AG09319 (cell line): ENCODE results near the gene CCNO.

Experiments
- DNase-seq: peaks from one replicate; pipeline ENCODE4 v3.0.0-alpha.2; 2010; ENCODE audit warnings: low read depth; ENCODE audit errors: extremely low read depth
- TF ChIP-seq, protein P1 (sequence below): IDR thresholded peaks from 2 replicates; pipeline ENCODE4 v1.5.1; 2011; ENCODE audit warnings: low read depth, mild to moderate bottlenecking, inconsistent platforms, low read length, moderate library complexity

The CCNO gene

DNA sequence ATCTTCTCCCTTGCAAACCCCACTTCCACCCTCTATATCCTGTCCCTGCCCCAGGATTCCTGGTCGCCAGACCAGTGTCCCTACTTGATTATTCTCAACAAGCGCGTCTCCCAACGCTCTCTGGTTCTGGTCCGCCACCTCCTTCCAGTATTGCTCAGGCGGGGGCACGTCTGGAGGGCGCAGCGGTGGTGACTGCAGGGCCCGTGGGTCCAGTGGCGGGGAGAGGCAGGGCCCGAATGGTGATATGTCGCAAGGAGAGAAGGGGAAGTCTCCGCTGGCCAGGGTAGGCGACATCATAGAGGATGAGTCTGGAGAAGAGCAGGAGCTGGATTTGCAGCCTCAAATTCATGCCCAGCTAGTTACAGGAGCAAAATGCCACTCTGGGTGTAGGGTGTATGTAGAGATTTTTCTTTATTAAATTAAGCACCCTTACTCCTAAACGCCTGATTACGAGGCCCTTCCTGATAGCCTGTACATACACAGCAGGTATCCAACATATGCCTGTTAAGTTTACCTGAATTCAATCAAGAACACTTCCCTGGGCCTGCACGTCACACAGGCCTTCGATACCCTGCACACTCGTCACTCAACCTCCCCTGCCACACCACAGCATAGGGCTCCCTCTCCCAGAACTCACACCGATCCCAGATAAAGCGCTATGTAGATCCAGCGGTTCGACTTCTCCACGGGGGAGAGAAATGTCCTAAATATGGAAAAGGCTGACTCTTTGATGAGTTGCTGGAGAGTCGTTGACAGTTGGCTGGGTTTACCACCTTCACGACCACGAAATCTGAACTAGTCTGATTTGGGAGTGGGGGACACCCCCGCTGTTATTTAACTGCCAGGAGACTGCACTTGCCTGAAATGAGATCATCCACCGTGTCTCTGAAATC, 11.1 kb downstream of the CCNO start:
- no peak for DNase-seq
- TF ChIP-seq, protein P1, sequence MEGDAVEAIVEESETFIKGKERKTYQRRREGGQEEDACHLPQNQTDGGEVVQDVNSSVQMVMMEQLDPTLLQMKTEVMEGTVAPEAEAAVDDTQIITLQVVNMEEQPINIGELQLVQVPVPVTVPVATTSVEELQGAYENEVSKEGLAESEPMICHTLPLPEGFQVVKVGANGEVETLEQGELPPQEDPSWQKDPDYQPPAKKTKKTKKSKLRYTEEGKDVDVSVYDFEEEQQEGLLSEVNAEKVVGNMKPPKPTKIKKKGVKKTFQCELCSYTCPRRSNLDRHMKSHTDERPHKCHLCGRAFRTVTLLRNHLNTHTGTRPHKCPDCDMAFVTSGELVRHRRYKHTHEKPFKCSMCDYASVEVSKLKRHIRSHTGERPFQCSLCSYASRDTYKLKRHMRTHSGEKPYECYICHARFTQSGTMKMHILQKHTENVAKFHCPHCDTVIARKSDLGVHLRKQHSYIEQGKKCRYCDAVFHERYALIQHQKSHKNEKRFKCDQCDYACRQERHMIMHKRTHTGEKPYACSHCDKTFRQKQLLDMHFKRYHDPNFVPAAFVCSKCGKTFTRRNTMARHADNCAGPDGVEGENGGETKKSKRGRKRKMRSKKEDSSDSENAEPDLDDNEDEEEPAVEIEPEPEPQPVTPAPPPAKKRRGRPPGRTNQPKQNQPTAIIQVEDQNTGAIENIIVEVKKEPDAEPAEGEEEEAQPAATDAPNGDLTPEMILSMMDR = no peak

DNA sequence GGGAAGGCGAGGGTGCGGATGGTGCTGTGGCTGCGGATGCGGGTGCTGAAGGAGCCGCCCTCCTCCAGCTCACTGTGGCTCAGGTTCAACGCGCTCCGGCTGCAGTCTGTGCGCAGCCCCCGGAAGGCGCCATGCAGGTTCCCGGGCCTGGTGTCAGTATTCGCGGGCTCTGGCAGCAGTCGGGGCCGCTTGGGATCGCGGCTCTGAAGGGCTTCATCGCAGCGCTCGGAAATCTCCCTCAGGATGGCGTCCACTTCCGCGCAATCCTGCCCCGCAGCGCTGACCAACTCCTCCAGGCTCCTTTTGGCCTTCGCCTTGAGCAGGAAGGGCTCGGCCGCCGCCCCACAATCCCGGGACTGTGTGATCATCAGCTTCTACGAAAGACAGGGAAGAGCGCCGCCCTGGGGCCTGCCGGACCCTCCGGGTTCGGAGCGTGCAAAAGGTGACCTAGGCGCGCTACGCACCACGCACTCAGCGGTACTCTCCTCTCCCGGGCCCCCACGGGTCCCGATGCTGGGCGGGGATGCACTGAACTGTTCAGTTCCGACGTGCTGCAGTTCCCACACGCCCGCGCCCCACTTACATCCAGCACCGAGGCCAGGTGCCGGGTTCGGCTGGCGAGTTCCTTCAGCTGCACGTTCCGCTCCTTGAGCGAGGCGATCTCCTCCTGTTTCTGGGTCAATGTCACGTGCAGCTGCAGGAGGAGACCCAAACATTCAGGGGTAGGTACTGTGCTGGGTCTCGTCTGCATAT, 12.8 kb downstream of the CCNO start:
- DNase-seq = no peak

DNA sequence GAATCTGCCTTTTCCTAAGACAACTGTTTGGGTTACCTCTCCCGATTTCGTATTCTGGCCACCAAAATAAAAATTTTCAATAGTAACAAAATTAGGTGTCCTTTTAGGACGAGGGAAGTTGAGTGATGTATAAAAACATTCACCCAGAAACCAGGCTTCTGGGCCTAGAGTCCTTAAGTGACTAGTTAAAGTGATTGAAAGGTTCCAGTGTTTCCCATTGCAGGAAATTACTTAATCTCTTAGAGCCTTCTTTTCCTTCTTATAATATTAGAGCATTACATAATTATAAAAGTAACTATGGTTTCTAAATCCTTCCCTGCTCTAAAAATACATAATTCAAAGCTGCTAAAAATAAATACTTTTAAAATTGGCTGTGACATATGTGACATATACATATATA, 13.6 kb downstream of the CCNO start:
- DNase-seq = no peak
- TF ChIP-seq, protein P1 = no peak

More for the DNA sequence above, 12.8 kb downstream of the CCNO start:
- TF ChIP-seq, protein P1 = no peak; the same call in 1 of the 2 replicates

DNA sequence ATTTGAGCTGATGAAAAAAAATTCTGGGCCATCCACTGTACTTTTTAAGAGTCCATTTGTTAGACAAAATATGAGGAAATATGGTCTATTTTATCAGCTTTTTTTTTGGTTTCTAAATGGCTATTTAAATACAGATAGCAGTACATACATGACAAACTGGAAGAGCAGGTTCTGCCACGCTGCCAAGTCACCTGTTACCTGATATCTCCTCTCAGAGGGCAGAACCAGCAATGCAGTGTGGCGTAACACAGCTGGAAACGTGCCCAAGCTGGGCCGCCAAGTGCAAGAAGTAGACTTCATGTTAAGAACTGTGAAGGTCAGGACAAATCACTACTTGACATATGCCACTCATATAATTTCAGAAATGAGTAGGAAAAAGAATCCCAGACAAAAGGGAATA, 14.4 kb downstream of the CCNO start:
- TF ChIP-seq, protein P1 = no peak
- no peak for DNase-seq

DNA sequence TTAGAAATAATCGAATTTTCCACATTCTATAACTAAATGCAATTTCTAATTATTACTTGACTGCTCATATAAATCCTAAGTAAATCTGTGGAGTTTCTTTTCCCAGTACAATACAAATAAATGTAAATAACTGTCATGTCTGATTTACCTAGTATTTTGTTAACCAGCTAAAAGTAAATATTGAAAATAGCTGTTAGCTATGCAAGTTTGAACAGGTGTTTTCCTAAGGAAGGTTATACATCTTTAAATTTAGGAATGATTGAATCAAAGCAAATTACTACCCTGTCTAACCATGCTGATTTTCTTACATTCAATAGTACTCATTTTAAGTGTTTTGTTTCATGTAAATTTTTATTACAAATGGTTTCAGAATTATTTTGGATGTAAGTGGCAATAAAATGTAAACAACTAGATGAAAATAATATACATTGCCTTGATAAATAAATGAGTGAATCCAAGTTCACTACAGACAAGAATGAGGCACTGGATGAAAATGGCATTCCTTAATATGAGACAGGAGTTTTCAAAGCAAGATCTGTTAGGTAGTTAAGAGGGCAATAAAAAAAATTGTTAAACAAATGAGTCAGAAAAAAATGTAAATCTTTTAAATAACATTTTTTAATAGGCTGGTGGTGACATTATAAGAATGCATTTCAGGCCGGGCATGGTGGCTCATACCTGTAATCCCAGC, 22.1 kb downstream of the CCNO start:
- no peak for DNase-seq

DNA sequence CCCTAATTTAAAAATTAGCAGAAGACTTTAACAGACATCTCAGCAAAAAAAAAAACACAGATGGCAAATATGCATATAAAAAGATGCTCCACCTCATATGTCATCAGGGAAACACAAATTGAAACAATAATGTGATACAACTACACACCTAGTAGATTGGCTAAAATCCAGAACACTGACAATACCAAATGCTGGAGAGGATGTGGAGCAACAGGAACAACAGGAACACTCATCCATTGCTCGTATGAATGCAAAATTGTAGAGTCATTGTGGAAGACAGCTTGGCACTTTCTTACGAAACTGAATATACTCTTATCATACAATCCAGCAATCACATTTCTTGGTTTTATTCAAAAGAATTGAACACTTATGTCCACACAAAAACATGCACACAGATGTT, 28.4 kb downstream of the CCNO start:
- TF ChIP-seq, protein P1 = no peak
- DNase-seq = no peak

More for the DNA sequence above, 22.1 kb downstream of the CCNO start:
- TF ChIP-seq, protein P1 = no peak

DNA sequence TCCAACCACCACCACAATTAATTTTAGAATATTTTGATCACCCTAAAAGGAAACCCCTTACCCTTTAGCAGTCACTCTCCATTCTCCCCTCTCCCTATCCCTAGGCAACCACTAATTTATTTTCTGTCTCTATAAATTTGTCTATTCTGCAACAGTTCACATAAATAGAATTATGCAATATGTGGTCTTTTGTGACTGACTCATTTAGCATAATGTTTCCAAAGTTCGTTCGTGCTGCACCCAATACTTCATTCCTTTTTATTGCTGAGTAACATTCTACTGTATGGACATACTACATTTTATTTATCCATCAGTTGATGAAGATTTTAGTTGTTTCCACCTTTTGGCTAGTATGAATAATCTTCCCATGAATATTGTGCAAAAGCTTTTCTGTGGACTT, 42.2 kb downstream of the CCNO start:
- TF ChIP-seq, protein P1 = no peak

More for the DNA sequence above, 42.2 kb downstream of the CCNO start:
- no peak for DNase-seq
